PC-3 (cell line): ENCODE results near the gene EGLN1. TPM values are rescaled to one million over a fixed set of nuclear protein-coding genes. Genes with fewer than 3 reads are reported as not detected.

ENCODE experiments used
- ATAC-seq: fragments of 200-7000 bp; cut with Tn5 transposase; 2 replicates; pipeline ENCODE4 v1.9.1; 2020; ENCODE audit warnings: mild to moderate bottlenecking, moderate library complexity
- BruUV-seq: library from RNA; stranded (reverse); fragments of 400-500 nt; replicated peaks from 2 replicates; lab custom pipeline; 2021; lab: Mats Ljungman, UMichigan
- CTCF ChIA-PET: fragments of 300-600 bp; sonication (Branson Sonifier 250); formaldehyde crosslinking; loops from one replicate; lab custom pipeline; 2022; ENCODE audit warnings: antibody characterized with exemption; lab: Charles Lee
- POLR2A ChIA-PET: fragments of 300-600 bp; sonication (Branson Sonifier 250); formaldehyde crosslinking; loops from one replicate; lab custom pipeline; 2022; ENCODE audit warnings: antibody characterized with exemption; ENCODE audit not compliant: unreplicated experiment; lab: Charles Lee
- DNase-seq: peaks from one replicate; pipeline ENCODE4 v3.0.0-alpha.2; 2015
- H2AFZ ChIP-seq: fragments of 300-600 bp; sonication (generic); 2 replicates; pipeline ENCODE4 v1.6.0; 2016; ENCODE audit warnings: antibody characterized with exemption, low read length
- H3F3A ChIP-seq: fragments of 300-600 bp; sonication (generic); one replicate; pipeline ENCODE4 v1.6.0; 2017; ENCODE audit warnings: antibody characterized with exemption, low read length, control low read depth, mild to moderate bottlenecking; ENCODE audit not compliant: unreplicated experiment
- H3K27ac ChIP-seq: fragments of 300-600 bp; sonication (generic); 2 replicates; pipeline ENCODE4 v1.5.1; 2016; ENCODE audit warnings: mild to moderate bottlenecking, low read length
- H3K27me3 ChIP-seq: fragments of 300-600 bp; sonication (generic); 2 replicates; pipeline ENCODE4 v1.6.1; 2016; ENCODE audit warnings: low read length, mixed read lengths
- H3K36me3 ChIP-seq: fragments of 300-600 bp; sonication (generic); 2 replicates; pipeline ENCODE4 v1.6.1; 2016; ENCODE audit warnings: low read depth, mixed run types, low read length, mixed read lengths
- H3K4me1 ChIP-seq: fragments of 300-600 bp; sonication (generic); 2 replicates; pipeline ENCODE4 v1.5.1; 2016; ENCODE audit warnings: low read length; ENCODE audit not compliant: insufficient read depth
- H3K4me2 ChIP-seq: fragments of 300-600 bp; sonication (generic); 2 replicates; pipeline ENCODE4 v1.6.0; 2016; ENCODE audit warnings: low read length
- H3K4me3 ChIP-seq: fragments of 300-600 bp; sonication (generic); 2 replicates; pipeline ENCODE4 v1.5.1; 2016; ENCODE audit warnings: mild to moderate bottlenecking, low read length, mixed read lengths
- H3K79me2 ChIP-seq: fragments of 300-600 bp; sonication (generic); 2 replicates; pipeline ENCODE4 v1.6.1; 2017; ENCODE audit warnings: low read length, mixed read lengths
- H3K9ac ChIP-seq: fragments of 300-600 bp; sonication (generic); 2 replicates; pipeline ENCODE4 v1.6.0; 2016; ENCODE audit warnings: mild to moderate bottlenecking, low read length
- H3K9me2 ChIP-seq: fragments of 300-600 bp; sonication (generic); replicated peaks from 2 replicates; pipeline ENCODE4 v1.6.1; 2016; ENCODE audit warnings: mixed run types, low read length, mixed read lengths
- H3K9me3 ChIP-seq: fragments of 300-600 bp; sonication (generic); 2 replicates; pipeline ENCODE4 v1.6.1; 2016; ENCODE audit warnings: low read length, mixed read lengths
- H4K20me1 ChIP-seq: fragments of 300-600 bp; sonication (generic); 2 replicates; pipeline ENCODE4 v1.6.1; 2016; ENCODE audit warnings: low read length, mixed read lengths
- CTCF ChIP-seq: fragments of 300-600 bp; sonication (generic); conservative IDR thresholded peaks from 2 replicates; pipeline ENCODE4 v1.5.1; 2017; ENCODE audit warnings: antibody characterized with exemption, low read depth, mild to moderate bottlenecking, low read length
- EZH2 ChIP-seq: fragments of 300-600 bp; sonication (generic); IDR thresholded peaks from one replicate; pipeline ENCODE4 v1.6.1; 2017; ENCODE audit warnings: antibody characterized with exemption, mild to moderate bottlenecking, low read length; ENCODE audit not compliant: unreplicated experiment
- EZH2phosphoT487 ChIP-seq: fragments of 300-600 bp; sonication (generic); IDR thresholded peaks from 2 replicates; pipeline ENCODE4 v1.6.1; 2018; ENCODE audit warnings: mild to moderate bottlenecking, antibody characterized with exemption, low read length, borderline replicate concordance
- intact Hi-C: fragments of 100-400 bp; cut with micrococcal nuclease; formaldehyde crosslinking; loops from 2 replicates; pipeline ENCODE4 v1.9.0; 2023
- total RNA-seq: library from RNA; depleted of rRNA; stranded (reverse); fragments of >200 nt; gene quantifications from 2 replicates; pipeline ENCODE4 v1.2.3, GENCODE V29; 2014

EGLN1 gene
- total RNA-seq, 1 experiment from 2014 or later: 37.0 TPM

- no peaks in the 10 kb centered on the region for H3K9me3 ChIP-seq
- no peak overlapping the region for H3K9ac ChIP-seq
- CTCF ChIA-PET: no interaction called here
- H3K27me3 ChIP-seq: no peaks in the 10 kb centered on the region
- H3F3A ChIP-seq: no peaks in the 10 kb centered on the region
- no peaks in the 10 kb centered on the region for H3K4me1 ChIP-seq
- no peak for DNase-seq
- no TSS peak for BruUV-seq
- H4K20me1 ChIP-seq: no peaks in the 10 kb centered on the region
- POLR2A ChIA-PET: no interaction called here
- ATAC-seq: no peak
- TF ChIP-seq EZH2phosphoT487: no peak
- TF ChIP-seq EZH2: no peak
- no peak for TF ChIP-seq CTCF
- intact Hi-C loops: no loop called here
- H2AFZ ChIP-seq: no peak overlapping the region
- no peak overlapping the region for H3K27ac ChIP-seq
- H3K4me2 ChIP-seq: no peak overlapping the region
- H3K9me2 ChIP-seq: no peaks in the 10 kb centered on the region
- H3K4me3 ChIP-seq: no peak overlapping the region
- H3K36me3 ChIP-seq: peaks cover 5% of the 10 kb centered on the region; the same call in 1 of the 2 replicates
- no peaks in the 10 kb centered on the region for H3K79me2 ChIP-seq
These were observed 57.9 kb downstream of the EGLN1 start for GRCh38 chr1:231364192-231364591.

DNA sequence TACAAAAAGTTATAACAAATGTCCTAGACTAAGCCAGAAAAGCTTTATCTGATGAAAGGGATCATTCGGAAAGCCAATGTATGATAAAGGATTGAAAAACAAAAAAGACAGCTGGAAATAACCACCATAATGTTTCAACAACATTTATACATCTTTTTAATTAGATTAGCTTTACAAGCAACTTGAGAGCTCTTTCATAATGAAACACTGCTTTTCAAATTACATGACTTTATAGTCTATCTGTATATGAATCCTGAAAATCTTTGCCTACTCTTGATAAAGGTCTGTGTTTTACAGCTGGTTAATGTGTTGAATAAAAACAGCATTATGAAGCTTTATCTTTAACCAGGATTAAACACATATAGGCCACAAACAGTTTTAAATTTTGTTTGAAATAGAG lies 58.5 kb downstream of the EGLN1 start:
- H3K9me3 ChIP-seq: no peaks in the 10 kb centered on the region
- intact Hi-C loops: no loop called here
- H3K4me3 ChIP-seq: no peak overlapping the region
- BruUV-seq: no TSS peak
- peaks cover 5% of the 10 kb centered on the region; the same call in 1 of the 2 replicates for H3K36me3 ChIP-seq
- ATAC-seq (no peak), DNase-seq (no peak)
- H3K9ac ChIP-seq: no peak overlapping the region
- H3K27ac ChIP-seq: no peak overlapping the region
- TF ChIP-seq EZH2phosphoT487: no peak
- no peak for TF ChIP-seq CTCF
- no peak for TF ChIP-seq EZH2
- ChIA-PET CTCF (no interaction called here), POLR2A (interaction anchor here (0.6 kb wide), 2 partner anchors 56 to 155 kb away, joined by 3 read pairs; no protein-coding TSS in a partner anchor)
- no peaks in the 10 kb centered on the region for H3F3A ChIP-seq
- no peaks in the 10 kb centered on the region for H3K9me2 ChIP-seq
- H3K4me1 ChIP-seq: no peaks in the 10 kb centered on the region
- H3K79me2 ChIP-seq: no peaks in the 10 kb centered on the region
- no peak overlapping the region for H2AFZ ChIP-seq
- H4K20me1 ChIP-seq: no peaks in the 10 kb centered on the region
- no peak overlapping the region for H3K4me2 ChIP-seq
- H3K27me3 ChIP-seq: no peaks in the 10 kb centered on the region

DNA sequence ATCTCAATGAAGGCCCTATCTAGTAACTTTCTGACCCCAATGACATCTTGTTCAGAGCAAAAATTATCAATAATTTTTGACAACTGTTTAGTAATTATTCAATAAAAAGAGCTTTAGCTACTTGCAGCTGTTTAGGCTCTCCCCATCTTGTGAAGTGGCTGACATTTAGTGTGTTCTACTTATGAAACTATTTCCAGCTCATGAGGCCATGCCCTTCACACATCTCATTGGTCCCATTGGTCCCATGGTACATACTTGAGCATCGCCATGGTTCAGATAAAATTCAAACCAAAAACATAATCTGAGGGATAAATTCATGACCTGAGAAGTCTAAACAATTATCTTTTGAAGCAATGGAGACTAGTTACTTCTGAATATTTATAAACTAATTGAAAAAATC lies 59.8 kb downstream of the EGLN1 start:
- Histone ChIP-seq H3K4me3 (no peak overlapping the region), H2AFZ (no peak overlapping the region), H3K9me2 (no peaks in the 10 kb centered on the region), H3K79me2 (no peaks in the 10 kb centered on the region), H3K36me3 (peaks cover 5% of the 10 kb centered on the region; the same call in 1 of the 2 replicates), H3K4me1 (no peaks in the 10 kb centered on the region), H3K27ac (no peak overlapping the region), H3K27me3 (no peaks in the 10 kb centered on the region), H4K20me1 (no peaks in the 10 kb centered on the region; the same call in 1 of the 2 replicates), H3K4me2 (no peak overlapping the region), H3K9ac (no peak overlapping the region), H3K9me3 (no peaks in the 10 kb centered on the region), H3F3A (no peaks in the 10 kb centered on the region)
- TF ChIP-seq EZH2phosphoT487 (no peak), EZH2 (no peak), CTCF (no peak)
- intact Hi-C loops: no loop called here
- no TSS peak for BruUV-seq
- CTCF ChIA-PET: no interaction called here
- POLR2A ChIA-PET: interaction anchor here (0.6 kb wide), 1 partner anchor 57 kb away, joined by 4 read pairs; no protein-coding TSS in a partner anchor
- ATAC-seq: no peak
- no peak for DNase-seq
